K562 (cell line): ENCODE measurements around the gene SGSM2. TPM values are rescaled to one million over a fixed set of nuclear protein-coding genes. Genes with fewer than 3 reads are reported as not detected.

Source experiments
- ATAC-seq: fragments of 200-7000 bp; cut with Tn5 transposase; 3 replicates; pipeline ENCODE4 v1.9.1; 2020; ENCODE audit warnings: moderate library complexity
- BruUV-seq: library from RNA; stranded (reverse); fragments of 400-500 nt; replicated peaks from 2 replicates; lab custom pipeline; 2021; lab: Mats Ljungman, UMichigan
- CTCF ChIA-PET: fragments of 300-600 bp; formaldehyde crosslinking; extraction: SDS; loops from one replicate; lab custom pipeline; 2021; ENCODE audit warnings: low intra/inter-chr PET ratio; lab: Yijun Ruan, JAX
- POLR2A ChIA-PET: fragments of 300-600, 350-650 bp; sonication (Branson Sonifier 250); formaldehyde crosslinking; extraction: SDS; loops from one replicate; lab custom pipeline; 2021; ENCODE audit warnings: antibody characterized with exemption, inconsistent platforms; lab: Yijun Ruan, JAX
- DNase-seq, 4 experiments: peaks; one replicate each; pipeline versions ENCODE4 v3.0.0 to v3.0.0-alpha.2; 2011 to 2018; ENCODE audit warnings: low spot score in 3 of 4, mixed read lengths in 3 of 4; ENCODE audit errors: extremely low read depth in 1 of 4
- FAIRE-seq: peaks from 2 replicates; lab custom pipeline; 2011; peaks lifted over from hg19 to GRCh38; lab: Jason Lieb, UNC
- H2AFZ ChIP-seq: 2 replicates; pipeline ENCODE4 v1.6.0; 2011; ENCODE audit warnings: low read depth, low read length, control low read depth, inconsistent platforms
- H3K27ac ChIP-seq: fragments of 200-600 bp; 3 replicates; pipeline ENCODE4 v1.8.0; 2011; ENCODE audit warnings: low read depth, mild to moderate bottlenecking, control low read depth, inconsistent platforms, low read length, moderate library complexity, mixed read lengths; ENCODE audit errors: extremely low read depth
- H3K27me3 ChIP-seq, 2 experiments: fragments of 300-600 bp in 1 of 2; 2 replicates in 1 of 2; 3 replicates in 1 of 2; pipeline versions ENCODE4 v1.6.0 to v1.8.0; 2011; ENCODE audit warnings: inconsistent platforms in 2 of 2, low read length in 2 of 2, mild to moderate bottlenecking in 1 of 2, mixed read lengths in 1 of 2, moderate library complexity in 1 of 2; ENCODE audit not compliant: control insufficient read depth in 2 of 2, insufficient read depth in 2 of 2
- H3K36me3 ChIP-seq: fragments of 300-600 bp; 3 replicates; pipeline ENCODE4 v1.8.0; 2011; ENCODE audit warnings: mild to moderate bottlenecking, low read length, inconsistent platforms; ENCODE audit not compliant: control insufficient read depth, insufficient read depth
- H3K4me1 ChIP-seq, 2 experiments: fragments of 200-600 bp in 1 of 2; replicated peaks in 1 of 2; 2 replicates in 1 of 2; 3 replicates in 1 of 2; pipeline versions ENCODE4 v1.5.1 to v1.8.0; 2011; ENCODE audit warnings: inconsistent platforms in 2 of 2, low read length in 2 of 2, mild to moderate bottlenecking in 1 of 2, mixed read lengths in 1 of 2, moderate library complexity in 1 of 2; ENCODE audit not compliant: control insufficient read depth in 2 of 2, insufficient read depth in 2 of 2
- H3K4me2 ChIP-seq: 2 replicates; pipeline ENCODE4 v1.6.1; 2011; ENCODE audit warnings: low read length, control low read depth, inconsistent platforms, mixed read lengths; ENCODE audit not compliant: insufficient read depth
- H3K4me3 ChIP-seq: fragments of 200-600 bp; sonication (generic), shearing (Covaris generic); 2 replicates; pipeline ENCODE4 v1.5.1; 2016; ENCODE audit warnings: control low read depth, inconsistent platforms
- H3K79me2 ChIP-seq: fragments of 200-600 bp; 3 replicates; pipeline ENCODE4 v1.8.0; 2011; ENCODE audit warnings: low read length, inconsistent platforms; ENCODE audit not compliant: control insufficient read depth, insufficient read depth
- H3K9ac ChIP-seq, 2 experiments: 2 replicates each; pipeline versions ENCODE4 v1.6.0 to v1.6.1; 2011; ENCODE audit warnings: low read depth in 2 of 2, low read length in 2 of 2, control low read depth in 1 of 2, inconsistent platforms in 1 of 2, mild to moderate bottlenecking in 1 of 2, mixed read lengths in 1 of 2; ENCODE audit not compliant: insufficient read depth in 1 of 2
- H3K9me1 ChIP-seq: one replicate; pipeline ENCODE4 v1.6.0; 2011; ENCODE audit warnings: inconsistent platforms, mild to moderate bottlenecking, low read length, moderate library complexity; ENCODE audit not compliant: control insufficient read depth, insufficient read depth
- H3K9me3 ChIP-seq: replicated peaks from 2 replicates; pipeline ENCODE4 v1.5.1; 2011; ENCODE audit warnings: low read depth, low read length, inconsistent platforms; ENCODE audit not compliant: control insufficient read depth, insufficient read depth
- H4K20me1 ChIP-seq: replicated peaks from 2 replicates; pipeline ENCODE4 v1.6.1; 2011; ENCODE audit warnings: low read length, inconsistent platforms, mixed read lengths; ENCODE audit not compliant: control insufficient read depth, insufficient read depth
- ATF1 ChIP-seq, 2 experiments: fragments of 450-650 bp in 1 of 2; IDR thresholded peaks; 2 replicates each; pipeline ENCODE4 v1.6.1; 2016; ENCODE audit warnings: missing compliant biosample characterization in 1 of 2, missing genetic modification characterization in 1 of 2
- CREM ChIP-seq: IDR thresholded peaks from 2 replicates; pipeline ENCODE4 v1.6.1; 2014; ENCODE audit warnings: antibody characterized with exemption, low read depth
- EGR1 ChIP-seq: fragments of 450-650 bp; conservative IDR thresholded peaks from 2 replicates; pipeline ENCODE4 v1.6.1; 2017; ENCODE audit warnings: mild to moderate bottlenecking
- ETV1 ChIP-seq: fragments of 450-650 bp; conservative IDR thresholded peaks from 2 replicates; pipeline ENCODE4 v1.6.1; 2016; ENCODE audit warnings: missing genetic modification characterization, control low read depth, low read depth, missing compliant biosample characterization
- FOXK1 ChIP-seq: sonication (generic); formaldehyde crosslinking; IDR thresholded peaks from 2 replicates; pipeline ENCODE4 v1.8.0; 2022; ENCODE audit warnings: missing genetic modification reagents, mild to moderate bottlenecking, borderline replicate concordance
- MAZ ChIP-seq, 2 experiments: fragments of 450-650 bp in 1 of 2; sonication (generic) in 1 of 2; formaldehyde crosslinking; IDR thresholded peaks in 1 of 2; conservative IDR thresholded peaks in 1 of 2; 2 replicates each; pipeline versions ENCODE4 v1.4.0 to v1.5.0; 2020; ENCODE audit warnings: mild to moderate bottlenecking in 1 of 2, missing genetic modification reagents in 1 of 2
- MBD2 ChIP-seq: sonication (generic); IDR thresholded peaks from 2 replicates; pipeline ENCODE4 v1.6.1; 2016; ENCODE audit warnings: low read depth, borderline replicate concordance
- RNF2 ChIP-seq: sonication (generic); IDR thresholded peaks from 2 replicates; pipeline ENCODE4 v1.6.1; 2016
- SMAD4 ChIP-seq: fragments of 250-450 bp; sonication (Bioruptor Pico); conservative IDR thresholded peaks from 2 replicates; pipeline ENCODE4 v1.8.0; 2021; ENCODE audit warnings: inconsistent platforms, mild to moderate bottlenecking, moderate library complexity
- SP1 ChIP-seq: sonication (generic); formaldehyde crosslinking; IDR thresholded peaks from 2 replicates; pipeline ENCODE4 v1.8.1; 2022; ENCODE audit warnings: mild to moderate bottlenecking, missing genetic modification reagents
- SP2 ChIP-seq: IDR thresholded peaks from 2 replicates; pipeline ENCODE4 v1.6.1; 2011; ENCODE audit warnings: mild to moderate bottlenecking, low read depth, low read length, moderate library complexity; ENCODE audit not compliant: poor library complexity, severe bottlenecking; ENCODE audit errors: extremely low read depth
- SPI1 ChIP-seq: IDR thresholded peaks from 2 replicates; pipeline ENCODE4 v1.6.1; 2011; ENCODE audit warnings: low read depth, low read length, control low read depth, borderline replicate concordance
- XRCC5 ChIP-seq: fragments of 200-400 bp; formaldehyde crosslinking; IDR thresholded peaks from 2 replicates; pipeline ENCODE4 v1.6.1; 2017; ENCODE audit warnings: low read depth, mild to moderate bottlenecking, low read length
- YBX1 ChIP-seq: fragments of 450-650 bp; IDR thresholded peaks from 2 replicates; pipeline ENCODE4 v1.7.1; 2016; ENCODE audit warnings: mild to moderate bottlenecking
- ZFX ChIP-seq: sonication (generic); formaldehyde crosslinking; IDR thresholded peaks from 2 replicates; pipeline ENCODE4 v1.8.0; 2022; ENCODE audit warnings: mild to moderate bottlenecking, missing genetic modification reagents, moderate library complexity
- ZNF175 ChIP-seq: fragments of 200-800 bp; sonication (Bioruptor generic); IDR thresholded peaks from 2 replicates; pipeline ENCODE4 v1.6.1; 2016; ENCODE audit warnings: low read depth, mild to moderate bottlenecking, missing genetic modification characterization, missing compliant biosample characterization
- WGBS: fragments of 100-300 bp; shearing (Covaris generic); methylation state at CpG from one replicate; pipeline ENCODE4 v1.1.6; 2016; ENCODE audit warnings: low coverage, mixed read lengths; ENCODE audit not compliant: insufficient coverage; ENCODE audit errors: missing lambda C conversion rate; 5-methylcytosine and 5-hydroxymethylcytosine counted together
- in situ Hi-C: fragments of 300-500 bp; cut with MboI; formaldehyde crosslinking; loops from 4 replicates; pipeline ENCODE4 v1.15.0; 2018; ENCODE audit warnings: inconsistent platforms, mixed read lengths
- intact Hi-C: fragments of 100-400 bp; cut with micrococcal nuclease; formaldehyde crosslinking; loops from 2 replicates; pipeline ENCODE4 v1.14.2; 2022
- polyA plus RNA-seq, 8 experiments: library from polyadenylated mRNA; depleted of rRNA in 4 of 8; stranded (reverse) in 5 of 8; unstranded in 3 of 8; fragments of >200 nt; fragmentation: Nextera tagmentation in 2 of 8; fragmentation: Illumina TruSeq in 1 of 8; extraction: Ambion mirVana in 2 of 8; extraction: Trizol in 1 of 8; gene quantifications; 2 replicates each; pipeline versions ENCODE4 v1.2.1 to v1.2.3, GENCODE V29; 2011 to 2014; ENCODE audit warnings: inconsistent platforms in 1 of 8, missing spikeins in 1 of 8
- total RNA-seq, 7 experiments: library from RNA; depleted of rRNA in 6 of 7; stranded (reverse); fragments of >200 nt in 6 of 7; fragmentation: Illumina TruSeq in 2 of 7; extraction: Trizol in 2 of 7; gene quantifications; 2 replicates each; pipeline versions ENCODE4 v1.2.1 to v1.2.3, GENCODE V29; 2011 to 2021; ENCODE audit warnings: low replicate concordance in 1 of 7

The SGSM2 gene
- total and polyA plus RNA-seq, 9 of the 15 experiments (the other 6 are each of a cell fraction or from before 2014, with no cell fraction given) = 0.20 to 26.3 (median 14.8) TPM

GRCh38 chr17:2396192-2396567 lies 58.9 kb downstream of the SGSM2 start:
- Histone ChIP-seq H3K4me2 (peak overlapping the region; percentile 79), H2AFZ (no peak overlapping the region), H3K4me3 (peak overlapping the region; percentile 29; the same call in 1 of the 2 replicates), H3K27ac (peak overlapping the region; percentile 100), H3K9me3 (no peaks in the 10 kb centered on the region), H3K27me3 (no peaks in the 10 kb centered on the region), H3K9ac (peak overlapping the region; percentile 79 to 90), H3K4me1 (peaks cover 39 to 83% of the 10 kb centered on the region in 2 experiments)
- in situ Hi-C loops = no loop called here
- peak; percentile 72 for FAIRE-seq
- CTCF ChIA-PET = no interaction called here
- intact Hi-C loops = no loop called here
- no peak for TF ChIP-seq ZNF175 (CRISPR knock-in tag)
- TF ChIP-seq, all 486 proteins: peak for 0
- Histone ChIP-seq H3K36me3 (peaks cover 10% of the 10 kb centered on the region; the same call in 2 of the 3 replicates), H3K79me2 (peaks cover 73% of the 10 kb centered on the region), H3K9me1 (peaks cover 3% of the 10 kb centered on the region), H4K20me1 (0 out of 2 replicates have a peak, but pooled peaks cover 3% of the 10 kb centered on the region)
- BruUV-seq = no TSS peak
- DNase-seq = no peak
- ATAC-seq = no peak
- POLR2A ChIA-PET = no interaction called here
- 26% methylated on average over 4 of the region's 7 CpGs for WGBS

- Histone ChIP-seq H3K9me1 (peaks cover 3% of the 10 kb centered on the region), H3K9me3 (no peaks in the 10 kb centered on the region), H3K4me1 (peaks cover 34 to 86% of the 10 kb centered on the region in 2 experiments), H3K4me2 (peak overlapping the region; percentile 79), H3K9ac (peak overlapping the region; percentile 79 to 90), H4K20me1 (0 out of 2 replicates have a peak, but pooled peaks cover 3% of the 10 kb centered on the region), H3K27ac (peak overlapping the region; percentile 100), H3K36me3 (peaks cover 6% of the 10 kb centered on the region; the same call in 1 of the 3 replicates), H3K79me2 (peaks cover 68% of the 10 kb centered on the region), H2AFZ (no peak overlapping the region), H3K27me3 (no peaks in the 10 kb centered on the region), H3K4me3 (peak overlapping the region; percentile 29; the same call in 1 of the 2 replicates)
- ChIA-PET POLR2A (interaction anchor here (0.6 kb wide), 1 partner anchor 129 kb away, joined by 3 read pairs; no protein-coding TSS in a partner anchor), CTCF (no interaction called here)
- in situ Hi-C loops (no loop called here), intact Hi-C loops (no loop called here)
- BruUV-seq = no TSS peak
- WGBS = 1% methylated on average over 25 of the region's 34 CpGs
- peak; percentile 47 to 95 (median 66) for DNase-seq
- ATAC-seq = peak; percentile 43
- FAIRE-seq = peak; percentile 98
- TF ChIP-seq SP2 (peak; percentile 37), XRCC5 (peak; percentile 37; the same call in 1 of the 2 replicates), SP1 (peak; percentile 64), MBD2 (peak; percentile 44; the same call in 1 of the 2 replicates), YBX1 (no peak), SPI1 (peak; percentile 67; the same call in 1 of the 2 replicates), RNF2 (0 out of 2 replicates have a peak, but pooled peaks have one; percentile 12), ZFX (CRISPR knock-in tag) (peak; percentile 50), MAZ (CRISPR knock-in tag; conservative IDR thresholded peaks at IDR 0.05 in 1 of 2, IDR thresholded peaks at IDR 0.05 in 1 of 2) (peak; percentile 65 to 81; a peak in 3 of 4 replicates), SMAD4 (0 out of 2 replicates have a peak, but pooled peaks have one; percentile 26), ETV1 (tag) (0 out of 2 replicates have a peak, but pooled peaks have one; percentile 15), FOXK1 (CRISPR knock-in tag) (no peak), CREM (peak; percentile 60), ATF1 (CRISPR knock-in tag; IDR thresholded peaks at IDR 0.05) (no peak), ATF1 (tag; IDR thresholded peaks at IDR 0.05) (peak; percentile 27), EGR1 (peak; percentile 57)
Measured at GRCh38 chr17:2396568-2397246, 59.4 kb downstream of the SGSM2 start.
